HepG2 (cell line): ENCODE data around the gene CEACAM8. TPM values are rescaled to one million over a fixed set of nuclear protein-coding genes. Genes with fewer than 3 reads are reported as not detected.

Experiments used
- ATAC-seq: fragments of 200-7000 bp; cut with Tn5 transposase; 3 replicates; pipeline ENCODE4 v1.9.1; 2020; ENCODE audit warnings: mild to moderate bottlenecking, moderate library complexity
- BruUV-seq: library from RNA; stranded (reverse); fragments of 400-500 nt; replicated peaks from 2 replicates; lab custom pipeline; 2021; lab: Mats Ljungman, UMichigan
- CTCF ChIA-PET: fragments of 300-600 bp; formaldehyde crosslinking; extraction: SDS; loops from one replicate; lab custom pipeline; 2021; ENCODE audit warnings: low total read pairs, inconsistent platforms, low intra/inter-chr PET ratio; lab: Yijun Ruan, JAX
- POLR2A ChIA-PET: fragments of 350-600 bp; sonication (Branson Sonifier 250); formaldehyde crosslinking; loops from one replicate; lab custom pipeline; 2020; ENCODE audit warnings: antibody characterized with exemption, inconsistent platforms; lab: Yijun Ruan, JAX
- DNase-seq: peaks from one replicate; pipeline ENCODE4 v3.0.0-alpha.2; 2015; ENCODE audit warnings: low spot score
- FAIRE-seq: peaks from 3 replicates; lab custom pipeline; 2011; peaks lifted over from hg19 to GRCh38; lab: Jason Lieb, UNC
- H2AFZ ChIP-seq: one replicate; pipeline ENCODE4 v1.6.1; 2011; ENCODE audit warnings: low read length, inconsistent platforms
- H3K27ac ChIP-seq: fragments of 300-600 bp; 3 replicates; pipeline ENCODE4 v1.8.0; 2011; ENCODE audit warnings: mixed run types, mild to moderate bottlenecking, mixed read lengths, low read length, inconsistent platforms; ENCODE audit not compliant: insufficient read depth; ENCODE audit errors: extremely low read length
- H3K27me3 ChIP-seq, 2 experiments: fragments of 200-600 bp in 1 of 2; 2 replicates in 1 of 2; 3 replicates in 1 of 2; pipeline versions ENCODE4 v1.6.0 to v1.8.0; 2011; ENCODE audit warnings: low read length in 2 of 2, mild to moderate bottlenecking in 2 of 2, moderate library complexity in 2 of 2, inconsistent platforms in 1 of 2; ENCODE audit not compliant: insufficient read depth in 2 of 2, control insufficient read depth in 1 of 2
- H3K36me3 ChIP-seq, 2 experiments: fragments of 200-600 bp in 1 of 2; replicated peaks in 1 of 2; 2 replicates in 1 of 2; 3 replicates in 1 of 2; pipeline versions ENCODE4 v1.5.1 to v1.8.0; 2011; ENCODE audit warnings: low read length in 2 of 2, inconsistent platforms in 1 of 2; ENCODE audit not compliant: insufficient read depth in 2 of 2, control insufficient read depth in 1 of 2
- H3K4me1 ChIP-seq: 2 replicates; pipeline ENCODE4 v1.5.1; 2012; ENCODE audit warnings: low read length, inconsistent platforms; ENCODE audit not compliant: insufficient read depth
- H3K4me2 ChIP-seq: 2 replicates; pipeline ENCODE4 v1.6.0; 2011; ENCODE audit warnings: low read depth, low read length, inconsistent platforms
- H3K4me3 ChIP-seq, 3 experiments: fragments of 200-600 bp in 1 of 3; sonication (generic), shearing (Covaris generic) in 1 of 3; replicated peaks in 1 of 3; 2 replicates each; pipeline ENCODE4 v1.5.1; 2011 to 2016; ENCODE audit warnings: low read length in 3 of 3, inconsistent platforms in 2 of 3, low read depth in 2 of 3, mild to moderate bottlenecking in 2 of 3, control low read depth in 1 of 3, mixed read lengths in 1 of 3; ENCODE audit not compliant: insufficient read depth in 1 of 3
- H3K79me2 ChIP-seq: one replicate; pipeline ENCODE4 v1.6.1; 2011; ENCODE audit warnings: low read length, inconsistent platforms; ENCODE audit not compliant: insufficient read depth
- H3K9ac ChIP-seq: 2 replicates; pipeline ENCODE4 v1.6.0; 2011; ENCODE audit warnings: mild to moderate bottlenecking, low read depth, low read length, inconsistent platforms; ENCODE audit not compliant: insufficient read depth
- H3K9me3 ChIP-seq: 2 replicates; pipeline ENCODE4 v1.5.1; 2012; ENCODE audit warnings: mild to moderate bottlenecking, low read length
- H4K20me1 ChIP-seq: 2 replicates; pipeline ENCODE4 v1.6.0; 2011; ENCODE audit warnings: inconsistent platforms, mild to moderate bottlenecking, low read length, moderate library complexity; ENCODE audit not compliant: insufficient read depth
- ADNP ChIP-seq: sonication (generic); formaldehyde crosslinking; IDR thresholded peaks from 2 replicates; pipeline ENCODE4 v1.4.0; 2020; ENCODE audit warnings: missing genetic modification reagents
- ERF ChIP-seq: IDR thresholded peaks from 2 replicates; pipeline ENCODE4 v1.6.1; 2018; ENCODE audit warnings: missing biosample characterization, missing genetic modification reagents
- HOXA5 ChIP-seq: sonication (generic); formaldehyde crosslinking; IDR thresholded peaks from 2 replicates; pipeline ENCODE4 v1.4.0; 2020; ENCODE audit warnings: missing genetic modification reagents
- PAXIP1 ChIP-seq: sonication (generic); formaldehyde crosslinking; conservative IDR thresholded peaks from 2 replicates; pipeline ENCODE4 v1.4.0; 2020; ENCODE audit warnings: mild to moderate bottlenecking, missing genetic modification reagents, moderate library complexity
- ZNF503 ChIP-seq: sonication (generic); formaldehyde crosslinking; IDR thresholded peaks from 2 replicates; pipeline ENCODE4 v1.4.0; 2020; ENCODE audit warnings: missing genetic modification reagents
- ZNF780A ChIP-seq: sonication (generic); formaldehyde crosslinking; IDR thresholded peaks from 2 replicates; pipeline ENCODE4 v1.8.0; 2022; ENCODE audit warnings: mild to moderate bottlenecking, missing genetic modification reagents, moderate library complexity
- ZNF782 ChIP-seq: sonication (generic); formaldehyde crosslinking; IDR thresholded peaks from 2 replicates; pipeline ENCODE4 v1.4.0; 2020; ENCODE audit warnings: missing genetic modification reagents, mild to moderate bottlenecking, borderline replicate concordance
- ZXDC ChIP-seq: sonication (generic); formaldehyde crosslinking; IDR thresholded peaks from 2 replicates; pipeline ENCODE4 v1.5.0; 2020; ENCODE audit warnings: mild to moderate bottlenecking, missing genetic modification reagents
- WGBS: methylation state at CpG from one replicate; pipeline ENCODE4 v1.1.6; 2017; ENCODE audit warnings: low lambda C conversion rate; 5-methylcytosine and 5-hydroxymethylcytosine counted together
- in situ Hi-C: cut with HindIII; loops from 2 replicates; pipeline ENCODE4 v1.10.0; 2017; ENCODE audit warnings: low pct_unique_long_range_greater_than_20kb; ENCODE audit not compliant: extremely low pct_ligation_motif_present
- intact Hi-C: fragments of 100-400 bp; cut with micrococcal nuclease; formaldehyde crosslinking; loops from one replicate; pipeline ENCODE4 v1.10.0; 2022; ENCODE audit not compliant: unreplicated experiment
- polyA plus RNA-seq, 8 experiments: library from polyadenylated mRNA; depleted of rRNA in 3 of 8; stranded (reverse) in 7 of 8; unstranded in 1 of 8; fragments of >200 nt; fragmentation: Illumina TruSeq in 4 of 8; extraction: Trizol in 4 of 8; gene quantifications; 2 replicates each; pipeline versions ENCODE4 v1.2.1 to v1.2.3, GENCODE V29; 2011 to 2016; ENCODE audit warnings: low read depth in 4 of 8, missing spikeins in 1 of 8, mixed read lengths in 1 of 8; ENCODE audit not compliant: insufficient read depth in 1 of 8
- total RNA-seq, 5 experiments: library from RNA; depleted of rRNA; stranded (reverse); fragments of >200 nt; fragmentation: Illumina TruSeq; extraction: Trizol; gene quantifications; 2 replicates each; pipeline ENCODE4 v1.2.3, GENCODE V29; 2016; ENCODE audit warnings: low read depth in 1 of 5
- TF ChIP-seq, protein P1 (sequence below): sonication (generic); formaldehyde crosslinking; IDR thresholded peaks from 2 replicates; pipeline ENCODE4 v1.4.0; 2020; ENCODE audit warnings: mild to moderate bottlenecking, missing genetic modification reagents

Gene CEACAM8
- total and polyA plus RNA-seq, 2 of the 13 experiments (the other 11 are each of a cell fraction or from before 2014, with no cell fraction given) = not detected

DNA sequence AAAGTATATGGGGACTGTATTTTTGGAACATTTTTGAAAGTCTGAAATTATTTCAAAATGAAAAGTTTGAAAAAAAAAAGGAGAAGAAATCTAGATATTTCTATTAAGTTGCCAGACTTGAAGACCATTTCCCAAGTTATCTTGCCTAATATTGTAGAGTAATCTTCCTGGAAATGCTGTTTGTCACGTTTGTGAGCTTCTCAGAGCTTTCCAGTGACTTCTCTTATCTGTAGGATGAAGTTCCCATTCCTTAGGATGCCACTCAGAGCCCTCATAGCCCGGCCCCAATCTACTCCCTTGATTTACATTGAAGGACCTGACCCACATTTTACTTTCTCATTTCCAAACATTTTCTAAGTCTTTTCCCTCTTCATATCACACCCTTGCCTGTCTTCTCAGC lies 23.6 kb downstream of the CEACAM8 start:
- Histone ChIP-seq H3K79me2 (no peaks in the 10 kb centered on the region), H2AFZ (no peak overlapping the region), H3K36me3 (no peaks in the 10 kb centered on the region), H3K27ac (no peak overlapping the region), H3K4me3 (no peak overlapping the region), H3K4me2 (no peak overlapping the region), H4K20me1 (no peaks in the 10 kb centered on the region), H3K9ac (no peak overlapping the region), H3K9me3 (no peaks in the 10 kb centered on the region), H3K27me3 (peaks cover 1 to 6% of the 10 kb centered on the region in 2 experiments; a peak in 3 of 5 replicates), H3K4me1 (no peaks in the 10 kb centered on the region)
- FAIRE-seq (no peak), ATAC-seq (no peak), DNase-seq (no peak)
- CTCF ChIA-PET = no interaction called here
- TF ChIP-seq ZNF782 (CRISPR knock-in tag) = no peak
- no peak for TF ChIP-seq ADNP
- TF ChIP-seq PAXIP1 (CRISPR knock-in tag) = no peak
- 0% methylated on average over 2 of the region's 2 CpGs for WGBS
- intact Hi-C loops = no loop called here
- in situ Hi-C loops = no loop called here
- POLR2A ChIA-PET = no interaction called here
- no TSS peak for BruUV-seq

GRCh38 chr19:42569193-42569592 lies 25.5 kb downstream of the CEACAM8 start:
- intact Hi-C loops = no loop called here
- FAIRE-seq = no peak
- no peak overlapping the region for H2AFZ ChIP-seq
- WGBS = 43% methylated on average over 2 of the region's 2 CpGs
- in situ Hi-C loops = no loop called here
- POLR2A ChIA-PET = no interaction called here
- BruUV-seq = no TSS peak
- H3K79me2 ChIP-seq = no peaks in the 10 kb centered on the region
- no peak overlapping the region for H3K4me2 ChIP-seq
- no peak for ATAC-seq
- no peak overlapping the region for H3K4me3 ChIP-seq
- CTCF ChIA-PET = no interaction called here
- H3K27ac ChIP-seq = no peak overlapping the region
- no peak for DNase-seq
- H3K4me1 ChIP-seq = no peaks in the 10 kb centered on the region
- no peaks in the 10 kb centered on the region for H3K36me3 ChIP-seq
- no peaks in the 10 kb centered on the region for H4K20me1 ChIP-seq
- H3K9me3 ChIP-seq = no peaks in the 10 kb centered on the region
- H3K9ac ChIP-seq = no peak overlapping the region
- peaks cover 0 to 15% of the 10 kb centered on the region in 2 experiments; a peak in 4 of 5 replicates for H3K27me3 ChIP-seq
- TF ChIP-seq ZNF503 (CRISPR knock-in tag) (no peak), ZNF780A (no peak), HOXA5 (CRISPR knock-in tag) (no peak), ERF (no peak), ZXDC (no peak)
- TF ChIP-seq, protein P1, sequence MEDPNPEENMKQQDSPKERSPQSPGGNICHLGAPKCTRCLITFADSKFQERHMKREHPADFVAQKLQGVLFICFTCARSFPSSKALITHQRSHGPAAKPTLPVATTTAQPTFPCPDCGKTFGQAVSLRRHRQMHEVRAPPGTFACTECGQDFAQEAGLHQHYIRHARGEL (CRISPR knock-in tag) = no peak
